Measurements from ENCODE around the gene CFAP57.

- TF ChIP-seq CTCF (IDR thresholded peaks at IDR 0.05; ENCODE audit: poor library complexity, severe bottlenecking) (no peak), POLR2AphosphoS5 (IDR thresholded peaks at IDR 0.05) (no peak), EP300 (conservative IDR thresholded peaks at IDR 0.05; ENCODE audit: poor library complexity, severe bottlenecking) (no peak), EZH2 (IDR thresholded peaks at IDR 0.05; ENCODE audit: borderline replicate concordance, insufficient read depth, low read length, poor library complexity, severe bottlenecking) (no peak), RAD21 (conservative IDR thresholded peaks at IDR 0.05) (no peak), MXI1 (conservative IDR thresholded peaks at IDR 0.05; ENCODE audit: poor library complexity, severe bottlenecking) (no peak), REST (IDR thresholded peaks at IDR 0.05; ENCODE audit: borderline replicate concordance) (no peak)
These were observed 104.5 kb downstream of the CFAP57 start for GRCh38 chr1:43276673-43277072.

All from neural cell (in vitro differentiated cells).